HCT116 (cell line): ENCODE data around the gene EPHB3. TPM values are rescaled to one million over a fixed set of nuclear protein-coding genes. Genes with fewer than 3 reads are reported as not detected.

Source experiments
- ATAC-seq: fragments of 200-7000 bp; cut with Tn5 transposase; 2 replicates; pipeline ENCODE4 v1.9.1; 2020; ENCODE audit warnings: mild to moderate bottlenecking, moderate library complexity
- BruUV-seq: library from RNA; stranded (reverse); fragments of 400-500 nt; replicated peaks from 2 replicates; lab custom pipeline; 2021; lab: Mats Ljungman, UMichigan
- CTCF ChIA-PET: fragments of 300-600 bp; sonication (Branson Sonifier 250); formaldehyde crosslinking; loops from one replicate; lab custom pipeline; 2021; ENCODE audit warnings: antibody characterized with exemption; lab: Charles Lee
- POLR2A ChIA-PET: fragments of 300-600, 350-600 bp; sonication (Branson Sonifier 250); formaldehyde crosslinking; loops from one replicate; lab custom pipeline; 2021; ENCODE audit warnings: antibody characterized with exemption; lab: Charles Lee
- RAD21 ChIA-PET, 2 experiments: fragments of 300-600 bp; sonication (Branson Sonifier 250); formaldehyde crosslinking; loops; one replicate each; lab custom pipeline; 2023; ENCODE audit warnings: low total read pairs in 2 of 2; ENCODE audit not compliant: uncharacterized antibody in 2 of 2, unreplicated experiment in 2 of 2, low non-redundant PET in 1 of 2; lab: Charles Lee
- DNase-seq: peaks from one replicate; pipeline ENCODE4 v3.0.0-alpha.2; 2010; ENCODE audit warnings: low read depth, low spot score
- H2AFZ ChIP-seq: fragments of 200-600 bp; shearing (Covaris generic), sonication (generic); 2 replicates; pipeline ENCODE4 v1.6.1; 2017; ENCODE audit warnings: low read depth, mixed run types, mixed read lengths, antibody characterized with exemption, low read length; ENCODE audit not compliant: poor library complexity, severe bottlenecking
- H3K27ac ChIP-seq: 2 replicates; pipeline ENCODE4 v1.5.1; 2012; ENCODE audit warnings: low read depth, low read length
- H3K27me3 ChIP-seq: fragments of 200-600 bp; sonication (generic); 2 replicates; pipeline ENCODE4 v1.6.1; 2016; ENCODE audit warnings: mixed run types, low read length, mixed read lengths; ENCODE audit not compliant: insufficient read depth
- H3K36me3 ChIP-seq, 2 experiments: fragments of 200-500 bp in 1 of 2; fragments of 200-600 bp in 1 of 2; sonication (Bioruptor generic) in 1 of 2; sonication (generic) in 1 of 2; 2 replicates each; pipeline versions ENCODE4 v1.5.1 to v1.6.1; 2014 to 2016; ENCODE audit warnings: low read length in 2 of 2, inconsistent platforms in 1 of 2, mixed read lengths in 1 of 2, mixed run types in 1 of 2; ENCODE audit not compliant: insufficient read depth in 2 of 2, control insufficient read depth in 1 of 2
- H3K4me1 ChIP-seq, 2 experiments: fragments of 200-600 bp in 1 of 2; sonication (generic) in 1 of 2; 2 replicates each; pipeline versions ENCODE4 v1.5.1 to v1.6.1; 2012 to 2017; ENCODE audit warnings: low read length in 2 of 2, inconsistent platforms in 1 of 2, mild to moderate bottlenecking in 1 of 2, mixed read lengths in 1 of 2, mixed run types in 1 of 2, moderate library complexity in 1 of 2; ENCODE audit not compliant: insufficient read depth in 2 of 2, control insufficient read depth in 1 of 2
- H3K4me2 ChIP-seq: fragments of 200-600 bp; sonication (generic); 2 replicates; pipeline ENCODE4 v1.6.1; 2017; ENCODE audit warnings: mixed run types, low read length, mixed read lengths
- H3K4me3 ChIP-seq, 2 experiments: fragments of 200-600 bp in 1 of 2; sonication (generic) in 1 of 2; replicated peaks in 1 of 2; 2 replicates each; pipeline ENCODE4 v1.5.1; 2011 to 2016; ENCODE audit warnings: low read length in 2 of 2, control low read depth in 1 of 2, low read depth in 1 of 2, mild to moderate bottlenecking in 1 of 2, mixed read lengths in 1 of 2, mixed run types in 1 of 2
- H3K79me2 ChIP-seq: fragments of 200-600 bp; sonication (generic); 2 replicates; pipeline ENCODE4 v1.6.1; 2017; ENCODE audit warnings: mild to moderate bottlenecking, mixed run types, low read length, moderate library complexity, mixed read lengths; ENCODE audit not compliant: insufficient read depth
- H3K9ac ChIP-seq: fragments of 200-600 bp; sonication (generic); 2 replicates; pipeline ENCODE4 v1.6.1; 2016; ENCODE audit warnings: low read length, mixed read lengths
- H3K9me2 ChIP-seq: fragments of 200-600 bp; sonication (generic), shearing (Covaris generic); 2 replicates; pipeline ENCODE4 v1.6.1; 2017; ENCODE audit warnings: mixed run types, mild to moderate bottlenecking, moderate library complexity; ENCODE audit not compliant: insufficient read depth
- H3K9me3 ChIP-seq, 2 experiments: fragments of 200-500 bp in 1 of 2; fragments of 200-600 bp in 1 of 2; sonication (Bioruptor generic) in 1 of 2; sonication (generic) in 1 of 2; 2 replicates each; pipeline ENCODE4 v1.6.1; 2014 to 2017; ENCODE audit warnings: low read length in 2 of 2, mixed read lengths in 2 of 2, inconsistent platforms in 1 of 2, low read depth in 1 of 2, mild to moderate bottlenecking in 1 of 2, mixed run types in 1 of 2, moderate library complexity in 1 of 2; ENCODE audit not compliant: control insufficient read depth in 1 of 2, insufficient read depth in 1 of 2
- H4K20me1 ChIP-seq: fragments of 200-600 bp; sonication (generic), shearing (Covaris generic); 2 replicates; pipeline ENCODE4 v1.6.1; 2017; ENCODE audit warnings: mixed run types, mild to moderate bottlenecking, moderate library complexity; ENCODE audit not compliant: insufficient read depth
- CTCF ChIP-seq, 3 experiments: fragments of 200-600 bp in 1 of 3; sonication (generic) in 1 of 3; IDR thresholded peaks in 2 of 3; conservative IDR thresholded peaks in 1 of 3; 2 replicates each; pipeline ENCODE4 v1.5.1; 2012 to 2017; ENCODE audit warnings: low read depth in 2 of 3, low read length in 2 of 3, antibody characterized with exemption in 1 of 3, borderline replicate concordance in 1 of 3, control low read depth in 1 of 3, mild to moderate bottlenecking in 1 of 3, mixed read lengths in 1 of 3, mixed run types in 1 of 3, moderate library complexity in 1 of 3; ENCODE audit not compliant: insufficient read depth in 1 of 3
- EZH2 ChIP-seq: fragments of 200-600 bp; sonication (generic); IDR thresholded peaks from 2 replicates; pipeline ENCODE4 v1.6.1; 2017; ENCODE audit warnings: antibody characterized with exemption, mixed run types
- EZH2phosphoT487 ChIP-seq: fragments of 200-600 bp; IDR thresholded peaks from 2 replicates; pipeline ENCODE4 v1.6.1; 2018; ENCODE audit warnings: antibody characterized with exemption, borderline replicate concordance
- FOSL1 ChIP-seq: IDR thresholded peaks from 2 replicates; pipeline ENCODE4 v1.6.1; 2012; ENCODE audit warnings: low read depth
- JUND ChIP-seq: IDR thresholded peaks from 2 replicates; pipeline ENCODE4 v1.6.1; 2012
- POLR2A ChIP-seq: IDR thresholded peaks from 2 replicates; pipeline ENCODE4 v1.7.0; 2011; ENCODE audit warnings: borderline replicate concordance; ENCODE audit not compliant: insufficient read depth, insufficient read length; ENCODE audit errors: extremely low read depth
- POLR2AphosphoS5 ChIP-seq: IDR thresholded peaks from 2 replicates; pipeline ENCODE4 v1.6.1; 2011; ENCODE audit warnings: mild to moderate bottlenecking, low read depth, low read length, moderate library complexity
- REST ChIP-seq: IDR thresholded peaks from 2 replicates; pipeline ENCODE4 v1.6.1; 2012; ENCODE audit warnings: low read depth
- SIN3A ChIP-seq: IDR thresholded peaks from 2 replicates; pipeline ENCODE4 v1.6.1; 2012; ENCODE audit warnings: low read depth
- SP1 ChIP-seq: IDR thresholded peaks from 2 replicates; pipeline ENCODE4 v1.6.1; 2012; ENCODE audit warnings: low read depth
- SRF ChIP-seq: IDR thresholded peaks from 2 replicates; pipeline ENCODE4 v1.6.1; 2012; ENCODE audit warnings: low read depth
- TCF7L2 ChIP-seq: IDR thresholded peaks from 2 replicates; pipeline ENCODE4 v1.7.0; 2011; ENCODE audit warnings: borderline replicate concordance, inconsistent platforms; ENCODE audit not compliant: insufficient read depth, insufficient read length; ENCODE audit errors: extremely low read depth
- YY1 ChIP-seq: IDR thresholded peaks from 2 replicates; pipeline ENCODE4 v1.6.1; 2011; ENCODE audit warnings: low read length, low read depth, moderate library complexity, mild to moderate bottlenecking; ENCODE audit not compliant: insufficient replicate concordance; ENCODE audit errors: extremely low read depth
- intact Hi-C: fragments of 100-400 bp; cut with micrococcal nuclease; formaldehyde crosslinking; loops from 2 replicates; pipeline ENCODE4 v1.10.0; 2022
- total RNA-seq: library from RNA; stranded (reverse); gene quantifications from one replicate; pipeline ENCODE4 v1.2.1, GENCODE V29; 2021; ENCODE audit not compliant: unreplicated experiment
- TF ChIP-seq, protein P1 (sequence below): IDR thresholded peaks from 2 replicates; pipeline ENCODE4 v1.6.1; 2012

The EPHB3 gene
- total RNA-seq, 1 experiment from 2014 or later, result 6.5 TPM

DNA sequence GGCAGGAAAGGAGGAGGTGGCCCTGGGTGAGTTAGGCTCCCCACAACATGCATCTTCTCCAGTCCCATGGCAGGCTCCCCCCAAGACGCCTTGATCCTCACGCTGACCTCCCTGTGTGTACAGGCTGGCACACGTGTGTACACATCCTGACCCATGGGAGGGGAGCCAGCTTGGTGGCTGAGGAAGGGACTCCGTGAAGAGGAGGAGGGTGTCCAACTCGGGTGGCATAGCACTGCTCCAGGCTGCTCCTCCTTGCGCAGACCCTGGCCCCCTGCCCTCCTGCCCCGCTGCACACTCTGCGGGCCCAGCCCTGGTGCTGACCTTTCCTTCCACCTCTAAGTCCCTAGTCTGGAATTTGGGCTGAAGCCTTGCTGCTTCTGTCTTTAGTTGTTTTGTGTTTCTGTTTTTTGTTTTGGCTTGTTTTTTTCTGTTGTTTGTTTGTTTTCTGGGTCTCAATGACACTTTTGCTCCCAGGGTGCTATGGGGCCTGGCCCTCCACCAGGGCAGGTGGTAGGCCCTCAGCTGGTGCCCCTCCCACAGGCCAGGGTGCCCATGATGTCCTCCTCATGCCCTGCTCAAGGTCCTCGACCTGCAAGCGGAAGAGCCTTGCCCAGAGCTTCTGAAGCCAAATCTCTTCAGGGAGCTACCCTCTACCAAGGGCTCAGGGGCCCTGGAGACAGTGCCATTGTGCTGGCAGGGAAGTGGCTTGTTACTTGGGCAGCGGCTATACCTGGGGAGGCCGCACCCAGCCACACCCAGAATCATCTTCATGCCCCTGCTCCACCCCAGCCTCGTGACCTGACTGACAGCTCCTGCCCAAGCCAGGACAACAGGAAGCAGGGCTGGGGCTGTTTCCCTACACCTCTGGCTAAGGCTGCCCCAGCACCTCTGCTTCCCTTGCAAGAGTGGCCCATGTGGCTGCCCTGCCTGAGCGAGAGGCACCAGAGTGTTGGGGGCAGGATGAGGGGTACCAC lies 5.1 kb downstream of the EPHB3 start (continued):
- TF ChIP-seq SP1, result no peak
- no peak for TF ChIP-seq TCF7L2
- TF ChIP-seq, protein P1, sequence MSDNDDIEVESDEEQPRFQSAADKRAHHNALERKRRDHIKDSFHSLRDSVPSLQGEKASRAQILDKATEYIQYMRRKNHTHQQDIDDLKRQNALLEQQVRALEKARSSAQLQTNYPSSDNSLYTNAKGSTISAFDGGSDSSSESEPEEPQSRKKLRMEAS, result no peak
- TF ChIP-seq SIN3A, result no peak
- TF ChIP-seq POLR2AphosphoS5, result no peak
- no peak for TF ChIP-seq YY1
- no peak for TF ChIP-seq POLR2A
- TF ChIP-seq CTCF (IDR thresholded peaks at IDR 0.05 in 2 of 3, conservative IDR thresholded peaks at IDR 0.05 in 1 of 3; ENCODE audit: borderline replicate concordance in 1 of 3, insufficient read depth in 1 of 3, low read depth in 2 of 3, low read length in 2 of 3), result no peak
- no peak for TF ChIP-seq JUND
- TF ChIP-seq SRF, result no peak

DNA sequence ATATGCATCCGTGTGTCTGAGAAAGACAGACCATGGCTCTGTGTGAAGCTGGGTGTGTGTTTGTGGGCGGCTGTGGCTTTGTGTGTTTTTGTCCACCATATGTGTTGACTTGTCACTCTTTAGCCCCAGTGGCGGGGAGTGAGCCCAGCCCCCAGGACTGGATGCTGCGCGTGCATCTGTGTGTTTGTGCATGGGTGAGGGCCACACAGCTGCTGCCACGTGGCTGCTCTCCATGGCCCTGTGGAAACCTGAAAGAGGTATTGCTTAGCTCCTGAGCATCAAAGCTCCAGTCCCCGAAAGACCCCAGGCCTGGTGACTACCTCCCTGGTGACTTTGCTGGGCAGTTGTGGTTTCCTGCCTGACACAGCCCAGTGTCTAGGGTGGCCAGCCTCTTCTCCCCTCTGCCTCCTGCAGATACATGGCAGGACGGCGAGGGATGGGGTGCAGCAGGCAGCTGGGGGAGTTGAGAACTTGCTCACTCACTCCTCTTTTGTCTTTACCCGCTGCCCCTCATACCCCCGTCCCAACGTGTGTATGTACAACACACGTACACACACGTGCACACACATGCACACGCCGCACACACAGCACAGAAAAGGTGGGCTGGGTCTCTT lies 6.5 kb downstream of the EPHB3 start:
- BruUV-seq, result no TSS peak
- Histone ChIP-seq H3K4me3 (no peak overlapping the region), H3K9ac (no peak overlapping the region), H3K9me3 (no peaks in the 10 kb centered on the region), H3K79me2 (peaks cover 3% of the 10 kb centered on the region; the same call in 1 of the 2 replicates), H4K20me1 (no peaks in the 10 kb centered on the region), H3K9me2 (no peaks in the 10 kb centered on the region), H3K27ac (no peak overlapping the region), H3K4me2 (peak overlapping the region; percentile 96), H3K4me1 (peaks cover 37 to 54% of the 10 kb centered on the region in 2 experiments), H3K27me3 (no peaks in the 10 kb centered on the region), H2AFZ (no peak overlapping the region), H3K36me3 (no peaks in the 10 kb centered on the region)
- CTCF ChIA-PET, result no interaction called here
- intact Hi-C loops, result no loop called here
- ATAC-seq, result no peak
- RAD21 ChIA-PET, result no interaction called here
- POLR2A ChIA-PET, result no interaction called here
- DNase-seq, result no peak
- TF ChIP-seq SP1 (no peak), EZH2 (no peak), YY1 (no peak), REST (no peak), EZH2phosphoT487 (no peak), FOSL1 (no peak), TCF7L2 (no peak), CTCF (IDR thresholded peaks at IDR 0.05 in 2 of 3, conservative IDR thresholded peaks at IDR 0.05 in 1 of 3; ENCODE audit: borderline replicate concordance in 1 of 3, insufficient read depth in 1 of 3, low read depth in 2 of 3, low read length in 2 of 3) (no peak)
